ENCODE results near the gene C22orf31.

C22orf31 gene

DNA sequence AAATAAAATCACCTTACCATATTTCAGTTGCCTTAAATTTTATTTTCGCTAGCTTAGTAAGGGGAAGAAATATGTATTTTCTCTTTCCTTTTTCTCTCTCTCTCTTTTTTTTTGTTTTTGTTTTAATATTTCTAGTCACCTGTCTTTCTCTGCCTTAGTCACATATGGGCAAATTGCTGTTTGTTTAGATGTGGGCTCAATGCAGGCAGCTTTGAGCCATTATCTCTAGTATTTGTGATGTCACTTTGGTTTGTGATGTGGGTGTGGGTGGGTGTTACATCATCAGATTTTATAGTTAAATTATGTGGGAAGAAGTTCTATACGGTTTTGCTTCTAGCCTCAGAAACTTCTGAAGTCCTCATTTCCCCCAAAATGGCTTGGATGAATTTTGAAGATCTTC lies at the start of gene C22orf31:
Gene C22orf31, minus strand, starts transcription at position 59 of the 400 bp plus-strand sequence. Its CDS starts 39 bp downstream, at position 20.
- Mint-ChIP-seq H3K4me1 (ENCODE audit: low read depth) (peaks cover 17% of the 10 kb centered on the region), H3K27ac (no peak within 1 kb of the TSS), H3K4me3 (no peak within 1 kb of the TSS), H3K36me3 (ENCODE audit: low read depth) (no peaks in the 10 kb centered on the region), H3K9me3 (no peaks in the 10 kb centered on the region), H3K27me3 (peaks cover 20% of the 10 kb centered on the region)
- DNase-seq, result no peak

DNA sequence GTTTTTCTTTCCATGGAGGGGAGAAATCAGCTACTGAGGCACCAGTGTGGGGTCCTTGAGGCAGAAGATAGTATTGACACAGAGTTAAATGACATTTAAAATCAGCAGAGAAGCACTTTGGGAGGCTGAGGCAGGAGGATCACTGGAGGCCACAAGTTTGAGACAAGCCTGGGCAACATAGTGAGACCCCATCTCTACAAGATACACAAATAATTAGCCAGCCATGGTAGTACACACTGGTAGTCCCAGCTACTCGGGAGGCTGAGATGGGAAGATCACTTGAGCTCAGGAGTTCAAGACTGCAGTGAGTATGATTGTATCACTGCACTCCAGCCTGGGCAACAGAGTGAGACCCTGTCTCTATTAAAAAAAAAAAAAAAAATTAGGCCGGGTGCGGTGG lies 49.3 kb upstream of the C22orf31 start:
- Mint-ChIP-seq H3K4me1 (ENCODE audit: low read depth) (no peaks in the 10 kb centered on the region), H3K27me3 (peaks cover 29% of the 10 kb centered on the region), H3K4me3 (no peak overlapping the region), H3K27ac (no peak overlapping the region), H3K36me3 (ENCODE audit: low read depth) (no peaks in the 10 kb centered on the region), H3K9me3 (no peaks in the 10 kb centered on the region)
- DNase-seq, result no peak

GRCh38 chr22:29109822-29110221 lies 48.2 kb upstream of the C22orf31 start:
- Mint-ChIP-seq H3K27me3 (peaks cover 22% of the 10 kb centered on the region), H3K4me1 (ENCODE audit: low read depth) (no peaks in the 10 kb centered on the region), H3K27ac (no peak overlapping the region), H3K9me3 (no peaks in the 10 kb centered on the region), H3K36me3 (ENCODE audit: low read depth) (no peaks in the 10 kb centered on the region), H3K4me3 (no peak overlapping the region)
- DNase-seq, result no peak

- H3K4me1 Mint-ChIP-seq (ENCODE audit: low read depth), result no peaks in the 10 kb centered on the region
- no peaks in the 10 kb centered on the region for H3K36me3 Mint-ChIP-seq (ENCODE audit: low read depth)
- H3K27me3 Mint-ChIP-seq, result peaks cover 12% of the 10 kb centered on the region
- DNase-seq, result no peak
- H3K4me3 Mint-ChIP-seq, result no peak overlapping the region
- H3K27ac Mint-ChIP-seq, result no peak overlapping the region
- H3K9me3 Mint-ChIP-seq, result no peaks in the 10 kb centered on the region
These were observed 46.5 kb upstream of the C22orf31 start for GRCh38 chr22:29108137-29108536.

- no peaks in the 10 kb centered on the region for H3K4me1 Mint-ChIP-seq (ENCODE audit: low read depth)
- no peak overlapping the region for H3K4me3 Mint-ChIP-seq
- H3K27me3 Mint-ChIP-seq, result peaks cover 12% of the 10 kb centered on the region
- no peak overlapping the region for H3K27ac Mint-ChIP-seq
- H3K36me3 Mint-ChIP-seq (ENCODE audit: low read depth), result no peaks in the 10 kb centered on the region
- no peaks in the 10 kb centered on the region for H3K9me3 Mint-ChIP-seq
- no peak for DNase-seq
These were observed 45.2 kb upstream of the C22orf31 start for GRCh38 chr22:29106839-29107238.

DNA sequence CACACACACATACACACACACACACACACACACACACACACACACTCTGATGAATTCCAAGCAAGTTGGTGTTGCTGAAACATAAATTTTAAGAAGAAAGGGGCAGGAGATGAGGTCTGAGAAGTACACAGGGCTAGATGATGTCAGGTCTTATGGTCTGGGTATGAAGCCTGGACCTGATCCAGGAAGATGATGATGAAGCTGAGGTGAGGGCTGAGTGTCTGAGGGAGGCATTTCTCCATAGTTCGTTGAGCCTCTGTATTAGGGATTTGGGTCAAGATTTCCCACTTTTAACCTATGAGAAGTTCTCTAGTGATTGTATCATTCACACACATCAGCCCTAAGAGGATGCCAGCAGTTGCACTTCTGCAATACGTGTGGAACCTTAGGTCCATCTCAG lies 43.8 kb upstream of the C22orf31 start:
- DNase-seq, result no peak

GRCh38 chr22:29103121-29103520 lies 41.5 kb upstream of the C22orf31 start:
- H3K4me3 Mint-ChIP-seq, result no peak overlapping the region

More for the DNA sequence above, 43.8 kb upstream of the C22orf31 start:
- no peaks in the 10 kb centered on the region for H3K9me3 Mint-ChIP-seq
- H3K27ac Mint-ChIP-seq, result no peak overlapping the region
- H3K36me3 Mint-ChIP-seq (ENCODE audit: low read depth), result no peaks in the 10 kb centered on the region
- H3K4me3 Mint-ChIP-seq, result no peak overlapping the region
- H3K27me3 Mint-ChIP-seq, result peaks cover 9% of the 10 kb centered on the region
- H3K4me1 Mint-ChIP-seq (ENCODE audit: low read depth), result no peaks in the 10 kb centered on the region

DNA sequence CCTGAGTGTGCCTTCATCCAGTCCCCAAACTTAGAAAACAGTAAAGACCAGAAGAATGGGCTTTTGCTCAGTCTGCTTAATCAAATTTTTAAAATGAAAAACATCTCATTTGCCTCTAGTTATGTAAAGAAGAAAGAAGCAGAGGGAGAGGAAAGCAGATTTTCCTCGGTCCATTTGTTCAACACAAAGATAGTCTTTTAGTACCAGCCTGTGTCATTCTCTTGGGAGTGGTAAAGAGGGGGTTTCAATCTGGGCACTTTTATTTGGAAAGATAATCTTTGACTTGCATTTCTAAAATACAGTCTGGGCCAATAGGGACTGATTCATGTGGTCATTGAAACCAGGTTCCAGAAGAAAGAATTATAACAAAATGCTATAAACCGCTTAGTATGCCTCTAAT lies 40.7 kb upstream of the C22orf31 start:
- H3K9me3 Mint-ChIP-seq, result no peaks in the 10 kb centered on the region
- no peak overlapping the region for H3K4me3 Mint-ChIP-seq
- DNase-seq, result no peak
- no peak overlapping the region for H3K27ac Mint-ChIP-seq
- no peaks in the 10 kb centered on the region for H3K4me1 Mint-ChIP-seq (ENCODE audit: low read depth)
- H3K27me3 Mint-ChIP-seq, result no peaks in the 10 kb centered on the region
- no peaks in the 10 kb centered on the region for H3K36me3 Mint-ChIP-seq (ENCODE audit: low read depth)

More at GRCh38 chr22:29103121-29103520, 41.5 kb upstream of the C22orf31 start:
- H3K27me3 Mint-ChIP-seq, result peaks cover under 1% of the 10 kb centered on the region
- H3K9me3 Mint-ChIP-seq, result no peaks in the 10 kb centered on the region
- no peak for DNase-seq
- no peaks in the 10 kb centered on the region for H3K4me1 Mint-ChIP-seq (ENCODE audit: low read depth)
- H3K36me3 Mint-ChIP-seq (ENCODE audit: low read depth), result no peaks in the 10 kb centered on the region
- no peak overlapping the region for H3K27ac Mint-ChIP-seq

GRCh38 chr22:29098296-29098695 lies 36.7 kb upstream of the C22orf31 start:
- Mint-ChIP-seq H3K27ac (no peak overlapping the region), H3K36me3 (ENCODE audit: low read depth) (no peaks in the 10 kb centered on the region), H3K4me3 (no peak overlapping the region), H3K4me1 (ENCODE audit: low read depth) (no peaks in the 10 kb centered on the region), H3K27me3 (peaks cover 2% of the 10 kb centered on the region), H3K9me3 (no peaks in the 10 kb centered on the region)
- no peak for DNase-seq

DNA sequence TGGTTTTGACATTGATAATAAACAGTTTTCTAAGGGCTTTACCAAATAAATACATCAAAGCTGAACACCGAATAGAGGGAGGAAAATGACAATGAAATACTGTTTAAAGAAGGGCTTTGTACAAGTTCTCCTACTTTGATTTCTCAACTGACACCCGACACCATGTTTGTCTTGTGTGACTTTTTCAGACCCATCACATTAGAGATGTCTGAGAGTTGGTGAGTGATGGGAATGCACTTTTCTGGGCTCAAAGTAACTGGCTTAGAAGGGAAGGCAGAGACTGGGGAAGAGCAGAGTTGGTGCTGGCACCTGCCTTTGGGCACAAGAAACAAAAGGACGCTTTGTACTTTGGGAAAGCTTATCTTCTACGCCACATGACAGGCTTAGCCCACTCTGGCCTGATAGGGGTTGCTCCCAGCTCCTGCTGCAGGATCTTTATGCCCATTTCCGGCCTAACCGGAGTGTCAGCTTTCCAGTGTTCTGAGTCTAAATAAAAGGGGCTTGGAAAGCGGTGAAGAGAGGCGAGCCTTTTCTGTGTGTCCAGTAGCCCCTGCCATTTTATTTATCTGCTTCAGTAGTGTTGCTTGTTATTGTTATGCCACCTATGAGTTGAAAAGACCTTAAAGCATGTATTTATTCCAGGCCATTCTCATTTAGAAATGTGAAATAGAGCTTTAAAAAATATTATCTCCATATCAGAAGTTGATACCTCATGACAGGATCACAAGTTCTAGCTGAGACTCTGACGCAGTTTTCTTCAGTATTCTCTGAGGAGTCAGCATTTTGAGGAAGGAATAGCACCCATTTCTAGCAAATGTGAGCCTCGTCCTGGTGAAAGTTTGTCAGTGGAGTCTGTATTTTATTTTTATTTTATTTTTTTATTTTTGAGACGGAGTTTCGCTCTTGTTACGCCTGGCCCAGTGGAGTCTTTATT lies 35.4 kb upstream of the C22orf31 start:
- Mint-ChIP-seq H3K9me3 (no peaks in the 10 kb centered on the region), H3K4me3 (no peak overlapping the region), H3K27me3 (peaks cover 3% of the 10 kb centered on the region), H3K4me1 (ENCODE audit: low read depth) (no peaks in the 10 kb centered on the region), H3K36me3 (ENCODE audit: low read depth) (no peaks in the 10 kb centered on the region), H3K27ac (no peak overlapping the region)
- no peak for DNase-seq

- Mint-ChIP-seq H3K36me3 (ENCODE audit: low read depth) (no peaks in the 10 kb centered on the region), H3K9me3 (no peaks in the 10 kb centered on the region), H3K27me3 (peaks cover 7% of the 10 kb centered on the region), H3K27ac (no peak overlapping the region), H3K4me3 (no peak overlapping the region), H3K4me1 (ENCODE audit: low read depth) (no peaks in the 10 kb centered on the region)
- DNase-seq, result no peak
These were observed 33.8 kb upstream of the C22orf31 start for GRCh38 chr22:29095459-29095858.

DNA sequence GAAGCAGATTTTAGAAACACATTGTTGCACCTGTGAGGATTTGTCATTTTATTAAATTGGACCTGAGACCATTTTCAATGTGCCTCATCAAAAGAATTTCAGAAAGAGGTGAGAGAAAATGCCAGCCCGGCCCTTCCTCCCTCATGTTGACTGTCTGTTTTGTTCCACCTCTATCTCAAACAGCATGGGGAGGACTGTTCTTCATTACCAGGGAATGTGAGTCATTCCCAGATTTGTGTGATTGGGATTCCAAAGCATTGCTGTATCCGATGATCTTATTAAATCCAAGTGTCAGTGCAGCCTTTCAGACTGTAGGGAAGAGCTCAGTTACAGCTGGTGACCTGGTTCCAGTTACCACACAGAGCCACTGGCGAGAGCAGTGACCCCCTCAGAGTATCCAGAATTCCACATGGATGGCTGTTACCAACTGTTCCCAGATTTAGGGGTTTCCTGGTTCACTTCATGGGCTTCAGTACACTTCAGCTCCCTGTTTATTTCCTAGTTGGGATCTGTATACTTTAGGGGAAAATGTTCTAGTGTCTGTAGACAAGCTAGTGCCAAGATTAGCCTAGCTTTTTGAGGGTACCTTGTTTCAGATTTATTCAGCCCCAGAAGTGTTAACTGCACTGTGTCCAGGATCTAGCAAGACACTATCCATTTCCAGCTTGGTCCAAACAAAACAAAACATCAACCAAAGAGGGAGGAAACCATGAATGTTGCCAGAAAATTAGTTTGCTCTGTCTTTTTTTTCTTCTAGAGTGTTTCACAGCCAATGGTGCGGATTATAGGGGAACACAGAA lies 32.1 kb upstream of the C22orf31 start:
- no peaks in the 10 kb centered on the region for H3K36me3 Mint-ChIP-seq (ENCODE audit: low read depth)
- H3K4me1 Mint-ChIP-seq (ENCODE audit: low read depth), result no peaks in the 10 kb centered on the region
- peaks cover 16% of the 10 kb centered on the region for H3K27me3 Mint-ChIP-seq
- H3K27ac Mint-ChIP-seq, result no peak overlapping the region
- H3K9me3 Mint-ChIP-seq, result no peaks in the 10 kb centered on the region
- H3K4me3 Mint-ChIP-seq, result no peak overlapping the region
- no peak for DNase-seq

GRCh38 chr22:29093030-29093429 lies 31.4 kb upstream of the C22orf31 start:
- no peak overlapping the region for H3K4me3 Mint-ChIP-seq

DNA sequence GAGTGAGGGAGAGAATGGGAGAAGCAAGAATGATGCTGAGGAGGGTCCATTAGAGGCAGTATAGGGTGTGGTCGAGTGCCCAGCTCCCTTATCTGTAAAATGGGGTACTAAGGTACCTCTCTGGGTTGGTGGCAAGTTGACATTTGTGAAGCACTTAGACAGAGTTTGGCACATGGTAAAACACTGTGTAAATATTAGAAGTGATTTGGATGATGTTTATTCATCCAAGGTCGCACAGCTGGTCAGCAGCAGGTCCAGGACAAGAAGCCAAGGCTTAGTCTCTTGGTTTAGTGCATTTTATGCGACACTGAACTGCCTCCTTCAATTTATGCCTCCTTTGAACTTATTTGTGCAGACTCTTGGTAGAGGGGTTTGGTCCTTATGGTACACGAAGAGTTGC lies 30.6 kb upstream of the C22orf31 start:
- H3K9me3 Mint-ChIP-seq, result no peaks in the 10 kb centered on the region
- no peak overlapping the region for H3K27ac Mint-ChIP-seq
- H3K4me1 Mint-ChIP-seq (ENCODE audit: low read depth), result no peaks in the 10 kb centered on the region
- no peak overlapping the region for H3K4me3 Mint-ChIP-seq
- H3K27me3 Mint-ChIP-seq, result peaks cover 21% of the 10 kb centered on the region
- no peak for DNase-seq
- H3K36me3 Mint-ChIP-seq (ENCODE audit: low read depth), result no peaks in the 10 kb centered on the region

More at GRCh38 chr22:29093030-29093429, 31.4 kb upstream of the C22orf31 start:
- H3K27ac Mint-ChIP-seq, result no peak overlapping the region
- DNase-seq, result no peak
- H3K9me3 Mint-ChIP-seq, result no peaks in the 10 kb centered on the region
- no peaks in the 10 kb centered on the region for H3K4me1 Mint-ChIP-seq (ENCODE audit: low read depth)
- no peaks in the 10 kb centered on the region for H3K36me3 Mint-ChIP-seq (ENCODE audit: low read depth)
- H3K27me3 Mint-ChIP-seq, result peaks cover 19% of the 10 kb centered on the region

GRCh38 chr22:29090039-29090438 lies 28.4 kb upstream of the C22orf31 start:
- Mint-ChIP-seq H3K36me3 (ENCODE audit: low read depth) (no peaks in the 10 kb centered on the region), H3K27me3 (peaks cover 25% of the 10 kb centered on the region), H3K4me3 (no peak overlapping the region), H3K4me1 (ENCODE audit: low read depth) (no peaks in the 10 kb centered on the region), H3K27ac (no peak overlapping the region), H3K9me3 (no peaks in the 10 kb centered on the region)
- no peak for DNase-seq
